Measurements from ENCODE around the gene DNASE1L3.

The DNASE1L3 gene

DNA sequence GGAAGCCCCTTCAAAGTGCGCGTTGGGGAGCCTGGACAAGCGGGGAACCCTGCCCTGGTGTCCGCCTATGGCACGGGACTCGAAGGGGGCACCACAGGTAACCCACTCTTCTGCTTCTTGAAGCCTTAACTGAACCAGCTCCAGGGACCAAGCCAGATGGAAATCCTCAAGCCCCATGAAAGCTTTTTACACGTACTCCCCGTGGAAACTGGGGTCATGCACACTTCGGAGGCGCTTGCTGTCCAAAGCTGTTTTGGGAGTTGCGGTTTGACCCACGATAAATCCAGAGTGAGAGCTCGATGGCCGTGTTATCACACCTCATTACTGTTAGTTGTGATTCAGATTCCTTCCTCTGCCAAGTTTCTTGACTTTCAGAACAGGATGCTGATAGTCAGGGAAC, 47.5 kb downstream of the DNASE1L3 start:
- Histone ChIP-seq H3K36me3 (ENCODE audit: low read length) (no peaks in the 10 kb centered on the region), H3K9me3 (ENCODE audit: insufficient read depth, low read length) (no peaks in the 10 kb centered on the region), H3F3A (ENCODE audit: insufficient read depth) (no peaks in the 10 kb centered on the region), H3K4me2 (ENCODE audit: low read depth, low read length, poor library complexity, severe bottlenecking) (no peak overlapping the region), H3K9me2 (replicated peaks; ENCODE audit: insufficient read depth, low read length) (no peaks in the 10 kb centered on the region), H3K27me3 (ENCODE audit: low read length) (no peaks in the 10 kb centered on the region), H3K4me3 (ENCODE audit: insufficient read depth, low read length, poor library complexity, severe bottlenecking) (no peak overlapping the region), H3K27ac (ENCODE audit: low read depth, low read length) (no peak overlapping the region), H3K79me2 (ENCODE audit: insufficient read depth, low read length) (no peaks in the 10 kb centered on the region), H2AFZ (ENCODE audit: low read depth, low read length, severe bottlenecking) (no peak overlapping the region), H3K9ac (ENCODE audit: low read length) (no peak overlapping the region), H4K20me1 (ENCODE audit: low read depth, low read length) (no peaks in the 10 kb centered on the region)
- TF ChIP-seq EZH2phosphoT487 (conservative IDR thresholded peaks at IDR 0.05; ENCODE audit: low read length) (no peak), CTCF (IDR thresholded peaks at IDR 0.05; ENCODE audit: insufficient read depth, low read length, poor library complexity, severe bottlenecking) (no peak)

DNA sequence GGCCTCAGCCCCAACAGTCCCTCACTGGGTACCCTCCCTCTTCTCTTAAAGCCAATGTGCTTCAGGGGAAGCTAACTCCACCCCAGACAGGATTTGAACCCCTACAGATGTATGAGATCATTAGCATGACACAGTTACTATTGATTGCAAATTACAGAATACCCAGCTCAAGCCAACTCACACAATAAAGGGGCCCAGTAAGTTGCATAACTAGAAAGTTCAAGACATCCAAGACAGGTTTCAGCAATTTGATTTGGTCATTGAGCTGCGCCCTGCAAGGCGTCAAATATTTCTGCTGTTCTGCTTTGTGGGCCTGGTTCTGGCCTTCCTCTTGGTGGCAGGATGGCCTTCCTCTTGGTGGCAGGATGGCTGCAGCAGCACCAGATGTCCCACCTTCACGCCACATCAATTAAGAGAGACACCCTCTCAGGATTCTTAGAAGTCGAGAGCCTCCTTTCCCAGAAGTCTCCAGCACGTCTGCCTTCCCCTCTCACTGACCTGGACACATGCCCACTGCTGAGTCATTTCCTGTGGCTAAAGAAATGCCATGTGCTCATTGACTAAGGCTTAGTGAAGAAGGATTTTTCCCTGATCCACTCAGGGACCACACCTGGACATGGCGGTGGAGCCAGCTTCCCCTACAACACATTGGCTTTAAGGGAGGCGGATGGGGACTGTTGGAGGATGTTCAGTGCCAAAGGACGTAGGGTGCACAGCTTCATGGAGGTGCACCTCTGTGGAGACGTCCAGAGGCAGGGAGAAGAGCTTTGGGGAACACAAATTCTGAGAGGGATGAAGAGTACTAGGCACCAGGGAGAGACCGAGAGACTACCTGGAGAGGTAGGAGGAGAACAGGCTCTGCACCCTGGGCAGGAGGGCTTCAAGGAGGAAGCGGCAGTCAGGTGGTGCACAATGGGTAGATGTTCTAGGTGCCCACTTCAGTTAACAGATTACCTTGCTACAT, 49.1 kb downstream of the DNASE1L3 start:
- no peak overlapping the region for H3K27ac ChIP-seq (ENCODE audit: low read depth, low read length)

GRCh38 chr3:58160399-58160798, 50.4 kb downstream of the DNASE1L3 start:
- no peaks in the 10 kb centered on the region for H3K27me3 ChIP-seq (ENCODE audit: low read length)

More for the DNA sequence above, 49.1 kb downstream of the DNASE1L3 start:
- TF ChIP-seq CTCF (IDR thresholded peaks at IDR 0.05; ENCODE audit: insufficient read depth, low read length, poor library complexity, severe bottlenecking) (no peak), EZH2phosphoT487 (conservative IDR thresholded peaks at IDR 0.05; ENCODE audit: low read length) (no peak)
- Histone ChIP-seq H2AFZ (ENCODE audit: low read depth, low read length, severe bottlenecking) (no peak overlapping the region), H3K27me3 (ENCODE audit: low read length) (no peaks in the 10 kb centered on the region), H4K20me1 (ENCODE audit: low read depth, low read length) (no peaks in the 10 kb centered on the region), H3K9me3 (ENCODE audit: insufficient read depth, low read length) (no peaks in the 10 kb centered on the region), H3K9ac (ENCODE audit: low read length) (no peak overlapping the region), H3K79me2 (ENCODE audit: insufficient read depth, low read length) (no peaks in the 10 kb centered on the region), H3K9me2 (replicated peaks; ENCODE audit: insufficient read depth, low read length) (no peaks in the 10 kb centered on the region), H3K4me3 (ENCODE audit: insufficient read depth, low read length, poor library complexity, severe bottlenecking) (no peak overlapping the region), H3F3A (ENCODE audit: insufficient read depth) (no peaks in the 10 kb centered on the region), H3K36me3 (ENCODE audit: low read length) (no peaks in the 10 kb centered on the region), H3K4me2 (ENCODE audit: low read depth, low read length, poor library complexity, severe bottlenecking) (no peak overlapping the region)

More at GRCh38 chr3:58160399-58160798, 50.4 kb downstream of the DNASE1L3 start:
- no peaks in the 10 kb centered on the region for H4K20me1 ChIP-seq (ENCODE audit: low read depth, low read length)
- H2AFZ ChIP-seq (ENCODE audit: low read depth, low read length, severe bottlenecking): no peak overlapping the region
- H3K79me2 ChIP-seq (ENCODE audit: insufficient read depth, low read length): no peaks in the 10 kb centered on the region
- H3F3A ChIP-seq (ENCODE audit: insufficient read depth): no peaks in the 10 kb centered on the region
- TF ChIP-seq EZH2phosphoT487 (conservative IDR thresholded peaks at IDR 0.05; ENCODE audit: low read length) (no peak), CTCF (IDR thresholded peaks at IDR 0.05; ENCODE audit: insufficient read depth, low read length, poor library complexity, severe bottlenecking) (no peak)
- no peaks in the 10 kb centered on the region for H3K9me3 ChIP-seq (ENCODE audit: insufficient read depth, low read length)
- no peaks in the 10 kb centered on the region for H3K9me2 ChIP-seq (replicated peaks; ENCODE audit: insufficient read depth, low read length)
- H3K4me3 ChIP-seq (ENCODE audit: insufficient read depth, low read length, poor library complexity, severe bottlenecking): no peak overlapping the region
- no peak overlapping the region for H3K4me2 ChIP-seq (ENCODE audit: low read depth, low read length, poor library complexity, severe bottlenecking)
- no peaks in the 10 kb centered on the region for H3K36me3 ChIP-seq (ENCODE audit: low read length)
- no peak overlapping the region for H3K27ac ChIP-seq (ENCODE audit: low read depth, low read length)
- no peak overlapping the region for H3K9ac ChIP-seq (ENCODE audit: low read length)
